Heart right ventricle (tissue), 16 donors: ENCODE measurements around the gene CABP4. TPM values are rescaled to one million over a fixed set of nuclear protein-coding genes. Genes with fewer than 3 reads are reported as not detected.
"Not testable (repeated sequence)": the region's sequence is repeated elsewhere in the genome, so short reads cannot be mapped to it uniquely, and the experiment has no call there.

Experiments
- ATAC-seq, 8 donors: fragments of 200-7000 bp; cut with Tn5 transposase; one replicate each; pipeline ENCODE4 v1.9.1; 2020; ENCODE audit warnings: mild to moderate bottlenecking in 8 of 8, moderate library complexity in 8 of 8, moderate number of reproducible peaks in 1 of 8
- DNase-seq, 2 donors: peaks; one replicate each; pipeline ENCODE4 v3.0.0-alpha.2; 2020
- H3K27ac ChIP-seq, 10 donors: fragments of 200-600 bp; sonication (generic) in 2 of 10; one replicate each; pipeline versions ENCODE4 v1.5.0 to v1.8.0; 2020 to 2022; ENCODE audit warnings: mild to moderate bottlenecking in 3 of 10
- H3K27me3 ChIP-seq, 7 donors: fragments of 200-600 bp; one replicate each; pipeline ENCODE4 v1.8.0; 2021 to 2022; ENCODE audit warnings: mild to moderate bottlenecking in 2 of 7
- H3K36me3 ChIP-seq, 9 donors: fragments of 200-600 bp; sonication (generic) in 1 of 9; one replicate each; pipeline versions ENCODE4 v1.5.0 to v1.8.0; 2020 to 2022; ENCODE audit warnings: mild to moderate bottlenecking in 2 of 9
- H3K4me1 ChIP-seq, 9 donors: fragments of 200-600 bp; sonication (generic) in 1 of 9; one replicate each; pipeline versions ENCODE4 v1.5.0 to v1.8.0; 2020 to 2022; ENCODE audit warnings: mild to moderate bottlenecking in 4 of 9
- H3K4me3 ChIP-seq, 10 donors: fragments of 200-600 bp; sonication (generic) in 2 of 10; one replicate each; pipeline versions ENCODE4 v1.5.0 to v1.8.0; 2020 to 2022; ENCODE audit warnings: mild to moderate bottlenecking in 7 of 10, moderate library complexity in 2 of 10
- H3K9me3 ChIP-seq, 11 donors: fragments of 200-600 bp in 10 of 11; sonication (generic) in 2 of 11; one replicate each; pipeline versions ENCODE4 v1.5.0 to v1.8.0; 2013 to 2022; ENCODE audit warnings: mild to moderate bottlenecking in 2 of 11, control low read depth in 1 of 11, moderate library complexity in 1 of 11
- WGBS, 2 donors: extraction: QIAGEN DNeasy Blood & Tissue Kit; methylation state at CpG; one replicate each; pipeline ENCODE4 v1.1.7; 2013; ENCODE audit warnings: inconsistent platforms in 1 of 2; 5-methylcytosine and 5-hydroxymethylcytosine counted together
- intact Hi-C, 10 donors: fragments of 100-400 bp; cut with DNase I; formaldehyde crosslinking; loops; one replicate each; pipeline versions ENCODE4 v1.11.1 to v1.14.2; 2022
- polyA plus RNA-seq, 2 donors: library from polyadenylated mRNA; stranded (reverse); fragments of 200-250 nt; gene quantifications; one replicate each; pipeline ENCODE4 v1.2.3, GENCODE V29; 2013
- total RNA-seq, 10 donors: library from RNA; stranded (reverse); fragmentation: NEBNext Ultra II Directional in 3 of 10; extraction: Animal tissue kit (Norgen Biotek cat#: 25700) in 3 of 10; gene quantifications; one replicate each; pipeline versions ENCODE4 v1.2.1 to v1.2.4, GENCODE V29; 2021 to 2023
- TF ChIP-seq, protein P1 (sequence below), 9 donors: fragments of 200-600 bp; sonication (generic) in 2 of 9; IDR thresholded peaks; one replicate each; pipeline versions ENCODE4 v1.5.0 to v1.8.0; 2021 to 2022; ENCODE audit warnings: antibody characterized with exemption in 9 of 9, mild to moderate bottlenecking in 5 of 9, moderate library complexity in 1 of 9
- donor health status: Arrhythmogenic right ventricular cardiomyopathy.
- donor health status: ischemic (EF 13 %, LVEDD 7.1; RV severe dilation, severe dysfunction).
- donor health status: healthy with polysubstance abuse.
- donor health status: DM: no; HTN: yes; CAD: no.
- donor health status: DM: no; HTN: no; CAD: no.
- donor health status: ischemic (EF 25% LVEDD 6.9; RV normal size, moderate dysfunction).
- donor health status: ischemic (EF 25% LVEDD 5.7; RV mildly dilated, moderate dysfunction).
- donor health status: healthy.
- donor health status: DM: yes; HTN: yes; CAD: no.
- donor health status: Ischemic cardiomyopathy.
- donor health status: ischemic (EF 35%, LVEDD 5.7; RV mildly dilated, moderate dysfunction).
- donor health status: nonischemic (EF 11% LVEDD 7.7; RV severe dilation, severe dysfunction).
- donor health status: DM: yes; HTN: yes; CAD: no.
- donor health status: PGD.
- donor health status: ischemic (EF 29% LVEDD 5.4; RV normal size, mild dysfunction).
- donor health status: nonischemic (EF 23%, LVEDD 6.1; RV moderate dilation, normal function).

The CABP4 gene
- total and polyA plus RNA-seq, 12 donors: 0.17 to 1.5 (median 0.70) TPM; not detected in 1

DNA sequence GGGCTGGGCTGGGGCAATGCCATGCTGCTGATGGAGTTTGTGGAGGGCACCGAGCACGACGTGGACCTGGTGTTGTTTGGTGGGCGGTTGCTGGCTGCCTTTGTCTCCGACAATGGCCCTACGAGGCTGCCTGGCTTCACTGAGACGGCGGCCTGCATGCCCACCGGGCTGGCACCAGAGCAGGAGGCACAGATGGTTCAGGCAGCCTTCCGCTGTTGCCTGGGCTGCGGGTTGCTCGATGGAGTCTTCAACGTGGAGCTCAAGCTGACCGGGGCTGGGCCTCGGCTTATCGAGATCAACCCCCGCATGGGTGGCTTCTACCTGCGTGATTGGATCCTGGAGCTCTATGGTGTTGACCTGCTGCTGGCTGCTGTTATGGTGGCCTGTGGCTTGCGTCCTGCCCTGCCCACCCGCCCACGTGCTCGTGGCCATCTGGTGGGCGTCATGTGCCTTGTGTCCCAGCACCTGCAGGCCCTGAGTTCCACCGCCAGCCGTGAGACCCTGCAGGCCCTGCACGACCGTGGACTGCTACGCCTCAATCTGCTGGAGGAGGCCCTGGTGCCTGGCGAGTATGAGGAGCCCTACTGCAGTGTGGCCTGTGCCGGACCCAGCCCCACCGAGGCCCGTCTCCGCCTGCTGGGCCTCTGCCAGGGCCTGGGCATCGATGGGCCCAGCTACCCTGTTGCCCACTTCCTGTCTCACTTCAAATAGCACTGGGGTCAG, 31.1 kb upstream of the CABP4 start:
- TF ChIP-seq, protein P1, sequence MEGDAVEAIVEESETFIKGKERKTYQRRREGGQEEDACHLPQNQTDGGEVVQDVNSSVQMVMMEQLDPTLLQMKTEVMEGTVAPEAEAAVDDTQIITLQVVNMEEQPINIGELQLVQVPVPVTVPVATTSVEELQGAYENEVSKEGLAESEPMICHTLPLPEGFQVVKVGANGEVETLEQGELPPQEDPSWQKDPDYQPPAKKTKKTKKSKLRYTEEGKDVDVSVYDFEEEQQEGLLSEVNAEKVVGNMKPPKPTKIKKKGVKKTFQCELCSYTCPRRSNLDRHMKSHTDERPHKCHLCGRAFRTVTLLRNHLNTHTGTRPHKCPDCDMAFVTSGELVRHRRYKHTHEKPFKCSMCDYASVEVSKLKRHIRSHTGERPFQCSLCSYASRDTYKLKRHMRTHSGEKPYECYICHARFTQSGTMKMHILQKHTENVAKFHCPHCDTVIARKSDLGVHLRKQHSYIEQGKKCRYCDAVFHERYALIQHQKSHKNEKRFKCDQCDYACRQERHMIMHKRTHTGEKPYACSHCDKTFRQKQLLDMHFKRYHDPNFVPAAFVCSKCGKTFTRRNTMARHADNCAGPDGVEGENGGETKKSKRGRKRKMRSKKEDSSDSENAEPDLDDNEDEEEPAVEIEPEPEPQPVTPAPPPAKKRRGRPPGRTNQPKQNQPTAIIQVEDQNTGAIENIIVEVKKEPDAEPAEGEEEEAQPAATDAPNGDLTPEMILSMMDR (IDR thresholded peaks at IDR 0.05): no peak
- Histone ChIP-seq H3K9me3 (no peaks in the 10 kb centered on the region), H3K27ac (no peak overlapping the region), H3K4me1 (peaks cover 12 to 33% (median 26%) of the 10 kb centered on the region in 9 donors), H3K27me3 (no peaks in the 10 kb centered on the region), H3K36me3 (no peaks in the 10 kb centered on the region), H3K4me3 (no peak overlapping the region)
- ATAC-seq: no peak
- intact Hi-C loops: loop anchor here in 1 of 10 donors (10.0 kb wide), 1 partner anchor 69 kb away; the partner anchor contains the start of gene POLD4
- DNase-seq: no peak
- 88% methylated on average over 34 of the region's 34 CpGs for WGBS, 2 donors

DNA sequence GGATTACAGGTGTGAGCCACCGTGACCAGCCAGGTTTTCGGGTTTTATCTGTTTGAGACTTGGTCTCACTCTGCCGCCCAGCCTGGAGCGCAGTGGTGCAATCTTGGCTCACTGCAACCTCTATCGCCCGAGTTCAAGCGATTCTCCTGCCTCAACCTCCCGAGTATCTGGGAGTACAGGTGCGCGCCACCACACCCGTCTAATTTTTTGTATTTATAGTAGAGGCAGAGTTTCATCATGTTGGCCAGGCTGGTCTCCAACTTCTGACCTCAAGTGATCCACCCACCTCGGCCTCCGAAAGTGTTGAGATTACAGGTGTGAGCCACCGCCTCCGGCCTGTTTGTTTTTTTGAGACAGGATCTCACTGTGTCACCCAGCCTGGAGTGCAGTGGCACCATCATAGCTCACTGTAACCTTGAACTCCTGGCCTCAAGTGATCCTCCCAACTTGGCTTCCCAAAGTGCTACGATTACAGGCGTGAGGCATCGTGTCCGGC, 27.7 kb upstream of the CABP4 start:
- 80% methylated on average over 19 of the region's 19 CpGs for WGBS, 2 donors
- Histone ChIP-seq H3K27ac (peak overlapping the region in 9 of 10 donors; percentile 85 to 96 (median 94)), H3K4me1 (peaks cover 0 to 27% (median 20%) of the 10 kb centered on the region in 9 donors), H3K4me3 (peak overlapping the region; percentile 59 to 95 (median 86)), H3K36me3 (peaks cover 0 to 31% (median 3%) of the 10 kb centered on the region in 9 donors)
- ATAC-seq: peak in 2 of 8 donors; percentile 0 to 6
- not testable (repeated sequence) for H3K9me3 ChIP-seq, DNase-seq, H3K27me3 ChIP-seq
- intact Hi-C loops: loop anchor here in 2 of 10 donors (5.0 to 10.0 kb wide), 2 partner anchors 40 to 73 kb away; partner anchors contain the start of genes TMEM134 (in 2 of the 2) and POLD4 (in 1 of the 2)

DNA sequence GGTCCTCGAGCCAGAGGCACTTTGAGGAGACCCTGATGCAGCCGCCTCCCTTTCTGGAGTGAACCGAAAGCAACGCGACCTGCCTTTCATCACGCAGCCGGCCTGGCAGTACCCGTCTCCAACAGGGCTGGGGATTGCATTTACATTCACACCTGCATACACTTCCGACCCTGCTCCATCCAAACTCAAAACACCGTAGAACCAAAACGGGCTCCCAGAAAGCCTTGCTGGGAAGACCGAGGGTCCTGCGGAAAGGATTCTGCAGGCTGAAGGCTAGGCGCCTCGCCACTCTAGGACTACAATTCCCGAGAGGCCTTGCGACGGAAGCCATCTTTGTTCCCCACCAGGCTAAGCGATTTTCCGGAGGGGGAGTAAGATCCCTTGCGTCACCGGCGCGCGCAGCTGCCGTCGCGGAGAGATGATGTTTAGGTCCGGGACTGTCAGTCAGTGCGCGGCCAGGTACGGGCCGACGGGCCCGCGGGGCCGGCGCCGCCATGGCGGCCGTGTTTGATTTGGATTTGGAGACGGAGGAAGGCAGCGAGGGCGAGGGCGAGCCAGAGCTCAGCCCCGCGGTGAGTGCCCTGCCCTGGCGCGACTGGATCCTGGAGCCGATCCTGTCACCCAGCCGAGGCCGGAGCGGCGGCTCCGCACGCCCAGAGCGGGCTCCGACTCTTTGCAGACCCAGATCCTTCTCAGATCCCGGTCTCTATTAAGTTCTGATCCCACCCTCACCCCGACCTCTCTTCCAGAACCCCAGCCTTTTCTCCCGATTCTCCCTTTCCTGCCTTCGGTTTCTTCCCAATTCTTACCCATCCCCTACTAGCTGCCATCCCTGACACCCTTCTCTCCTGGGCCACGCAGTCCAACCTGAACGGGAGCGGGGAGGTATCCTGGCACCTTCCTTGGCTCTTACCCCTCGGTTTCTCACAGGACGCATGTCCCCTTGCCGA, 26.8 kb upstream of the CABP4 start, which contains the start of gene RPS6KB2:
RPS6KB2 (plus strand) TSS at position 443 of the 950 bp plus-strand sequence; CDS start at position 495, 52 bp downstream.
- WGBS, 2 donors: 0 to 1% methylated on average over 68 of the region's 68 CpGs
- TF ChIP-seq, protein P1 (IDR thresholded peaks at IDR 0.05): no peak
- Histone ChIP-seq H3K27me3 (no peaks in the 10 kb centered on the region), H3K36me3 (peaks cover 0 to 40% (median 10%) of the 10 kb centered on the region in 9 donors), H3K4me3 (peak within 1 kb of the TSS; percentile 59 to 95 (median 86)), H3K4me1 (peaks cover 0 to 27% (median 20%) of the 10 kb centered on the region in 9 donors), H3K9me3 (no peaks in the 10 kb centered on the region), H3K27ac (peak within 1 kb of the TSS; percentile 38 to 96 (median 94))
- intact Hi-C loops: loop anchor here in 3 of 10 donors (1.0 to 10.0 kb wide), 3 partner anchors 15 to 74 kb away; partner anchors contain the start of genes TMEM134 (in 2 of the 3), CORO1B (in 1 of the 3) and POLD4 (in 1 of the 3)
- ATAC-seq (peak; percentile 92 to 96 (median 94)), DNase-seq (peak; percentile 99)

DNA sequence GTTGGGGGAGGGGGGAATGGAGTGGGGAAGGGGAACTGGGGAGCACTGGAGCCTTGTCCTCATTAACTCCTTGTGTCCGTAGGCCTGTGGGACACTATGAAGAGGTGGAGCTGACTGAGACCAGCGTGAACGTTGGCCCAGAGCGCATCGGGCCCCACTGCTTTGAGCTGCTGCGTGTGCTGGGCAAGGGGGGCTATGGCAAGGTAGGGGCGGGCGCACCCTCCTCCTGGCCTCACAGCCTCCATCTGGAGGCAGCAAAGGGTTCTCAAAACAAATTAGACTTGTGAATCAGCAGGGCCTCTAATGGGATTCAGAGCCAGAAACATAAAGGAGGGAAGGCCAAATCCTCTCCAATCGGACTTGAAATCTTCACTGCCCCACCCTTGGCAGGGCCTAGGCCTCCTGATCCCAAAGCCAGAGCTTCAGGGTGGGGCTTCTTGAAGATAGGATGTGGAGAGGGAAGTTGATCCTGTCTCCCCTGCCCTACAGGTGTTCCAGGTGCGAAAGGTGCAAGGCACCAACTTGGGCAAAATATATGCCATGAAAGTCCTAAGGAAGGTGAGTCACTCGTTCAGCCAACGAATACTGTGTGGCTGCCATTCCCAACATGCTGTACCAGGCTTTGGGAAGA, 26.0 kb upstream of the CABP4 start:
- intact Hi-C loops: loop anchor here in 2 of 10 donors (5.0 to 10.0 kb wide), 2 partner anchors 38 to 74 kb away; partner anchors contain the start of genes TMEM134 (in 2 of the 2) and POLD4 (in 1 of the 2)
- peaks cover 0 to 27% (median 20%) of the 10 kb centered on the region in 9 donors for H3K4me1 ChIP-seq
- peaks cover 0 to 49% (median 18%) of the 10 kb centered on the region in 9 donors for H3K36me3 ChIP-seq
- 52 to 53% methylated on average over 12 of the region's 12 CpGs for WGBS, 2 donors
- no peaks in the 10 kb centered on the region for H3K27me3 ChIP-seq
- H3K27ac ChIP-seq: peak overlapping the region in 9 of 10 donors; percentile 85 to 96 (median 94)
- ATAC-seq (no peak), DNase-seq (no peak)
- no peaks in the 10 kb centered on the region for H3K9me3 ChIP-seq
- peak overlapping the region; percentile 59 to 95 (median 86) for H3K4me3 ChIP-seq
- TF ChIP-seq, protein P1 (IDR thresholded peaks at IDR 0.05): no peak
